ENCODE results near the gene SMOC2. TPM values are rescaled to one million over a fixed set of nuclear protein-coding genes. Genes with fewer than 3 reads are reported as not detected.

The SMOC2 gene
- total RNA-seq, 2 donors from 2014 or later = 17.8 to 167 TPM

DNA sequence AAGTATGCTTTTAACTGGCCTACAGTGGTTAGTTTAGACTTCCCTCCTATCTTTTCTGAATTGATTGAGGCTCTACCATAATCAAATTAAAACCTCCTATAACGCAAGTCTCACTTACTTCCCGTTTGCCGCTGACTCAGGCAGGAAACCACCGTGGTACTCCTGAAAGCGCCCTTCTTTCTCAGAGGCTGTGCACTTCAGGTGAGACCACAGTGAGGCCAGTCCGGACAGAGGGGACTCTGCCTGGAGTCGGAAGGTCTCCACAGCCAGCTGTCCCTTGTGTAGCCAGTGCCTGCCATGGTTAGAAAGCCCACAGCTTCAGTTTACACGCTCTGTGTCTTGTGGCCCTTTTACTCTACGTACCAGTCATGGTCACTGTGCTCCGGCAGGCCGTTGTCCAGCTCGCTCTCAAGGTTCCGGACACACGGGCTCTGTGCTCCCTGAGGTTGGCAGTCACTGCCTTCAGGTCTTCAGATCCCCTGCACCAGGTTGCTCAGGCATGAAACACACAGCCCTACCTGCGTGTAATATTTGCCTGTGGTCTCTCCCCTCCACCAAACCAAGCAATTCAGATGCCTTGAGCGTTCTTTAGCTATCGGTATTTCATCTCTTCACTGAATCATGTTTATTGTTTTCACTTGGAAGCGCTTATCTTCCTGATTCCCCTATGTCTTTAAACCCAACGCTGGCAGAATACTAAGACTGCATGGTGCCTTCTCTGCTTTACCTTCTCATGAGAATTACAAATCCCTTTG lies 178.8 kb downstream of the SMOC2 start:
- intact Hi-C loops (cut with DNase I) = loop anchor here (5.0 kb wide), 1 partner anchor 263 kb away; no protein-coding TSS in a partner anchor
- 50% methylated on average over 19 of the region's 19 CpGs for WGBS
- Histone ChIP-seq H3K27ac (no peak overlapping the region), H3K4me3 (no peak overlapping the region), H3K36me3 (no peaks in the 10 kb centered on the region), H3K4me1 (replicated peaks) (no peaks in the 10 kb centered on the region), H3K9me3 (no peaks in the 10 kb centered on the region), H3K27me3 (replicated peaks; ENCODE audit: insufficient read depth) (no peaks in the 10 kb centered on the region)
- TF ChIP-seq POLR2AphosphoS5 (IDR thresholded peaks at IDR 0.05) (no peak), POLR2A (IDR thresholded peaks at IDR 0.05) (no peak)
- TF ChIP-seq, protein P1, sequence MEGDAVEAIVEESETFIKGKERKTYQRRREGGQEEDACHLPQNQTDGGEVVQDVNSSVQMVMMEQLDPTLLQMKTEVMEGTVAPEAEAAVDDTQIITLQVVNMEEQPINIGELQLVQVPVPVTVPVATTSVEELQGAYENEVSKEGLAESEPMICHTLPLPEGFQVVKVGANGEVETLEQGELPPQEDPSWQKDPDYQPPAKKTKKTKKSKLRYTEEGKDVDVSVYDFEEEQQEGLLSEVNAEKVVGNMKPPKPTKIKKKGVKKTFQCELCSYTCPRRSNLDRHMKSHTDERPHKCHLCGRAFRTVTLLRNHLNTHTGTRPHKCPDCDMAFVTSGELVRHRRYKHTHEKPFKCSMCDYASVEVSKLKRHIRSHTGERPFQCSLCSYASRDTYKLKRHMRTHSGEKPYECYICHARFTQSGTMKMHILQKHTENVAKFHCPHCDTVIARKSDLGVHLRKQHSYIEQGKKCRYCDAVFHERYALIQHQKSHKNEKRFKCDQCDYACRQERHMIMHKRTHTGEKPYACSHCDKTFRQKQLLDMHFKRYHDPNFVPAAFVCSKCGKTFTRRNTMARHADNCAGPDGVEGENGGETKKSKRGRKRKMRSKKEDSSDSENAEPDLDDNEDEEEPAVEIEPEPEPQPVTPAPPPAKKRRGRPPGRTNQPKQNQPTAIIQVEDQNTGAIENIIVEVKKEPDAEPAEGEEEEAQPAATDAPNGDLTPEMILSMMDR (IDR thresholded peaks at IDR 0.05) = no peak
- no peak for DNase-seq (ENCODE audit: low spot score)

DNA sequence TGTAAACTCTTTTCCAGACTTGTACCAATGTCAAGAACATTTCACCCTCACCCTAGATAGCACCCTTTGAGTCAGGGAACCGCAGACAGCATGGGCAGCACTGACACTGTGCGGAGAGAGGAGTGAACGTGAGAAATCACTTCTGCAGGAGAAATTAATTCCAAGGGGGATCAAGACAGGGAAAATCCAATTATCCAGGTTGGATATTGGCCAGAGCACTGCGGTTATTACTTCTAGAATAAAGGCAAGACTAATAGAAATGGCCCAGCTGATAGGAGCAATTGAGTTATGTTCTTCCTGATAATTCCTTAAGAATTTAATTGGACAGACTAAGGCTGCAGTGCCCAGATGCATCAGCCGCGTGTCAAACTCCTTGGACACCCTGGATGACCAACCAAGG lies 179.6 kb downstream of the SMOC2 start:
- Histone ChIP-seq H3K4me1 (replicated peaks) (no peaks in the 10 kb centered on the region), H3K4me3 (no peak overlapping the region), H3K36me3 (no peaks in the 10 kb centered on the region), H3K27me3 (replicated peaks; ENCODE audit: insufficient read depth) (no peaks in the 10 kb centered on the region), H3K9me3 (no peaks in the 10 kb centered on the region), H3K27ac (no peak overlapping the region)
- intact Hi-C loops (cut with DNase I) = no loop called here
- TF ChIP-seq, protein P1 (IDR thresholded peaks at IDR 0.05) = no peak
- TF ChIP-seq POLR2A (IDR thresholded peaks at IDR 0.05) = no peak
- no peak for TF ChIP-seq POLR2AphosphoS5 (IDR thresholded peaks at IDR 0.05)
- DNase-seq (ENCODE audit: low spot score) = no peak
- 80% methylated on average over 6 of the region's 6 CpGs for WGBS

DNA sequence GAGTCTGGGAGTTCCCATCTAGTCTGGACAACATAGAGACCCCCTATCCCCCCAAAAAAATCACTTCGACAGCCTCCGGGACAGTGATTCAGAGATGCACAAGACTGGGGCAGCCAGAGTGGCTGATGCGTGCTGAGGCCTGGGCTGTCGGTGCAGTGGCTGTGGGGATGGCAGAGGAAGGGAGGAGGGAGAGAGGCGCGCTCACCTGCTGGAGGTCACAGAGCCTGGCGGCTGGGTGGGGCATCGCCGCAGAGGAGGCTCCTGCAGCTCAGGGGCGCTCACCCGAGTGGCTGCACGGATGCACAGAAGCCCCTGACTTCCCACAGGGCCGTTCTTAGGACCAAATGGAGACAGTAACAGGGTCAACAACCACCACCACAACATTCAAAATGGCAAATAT lies 182.8 kb downstream of the SMOC2 start:
- WGBS = 85% methylated on average over 13 of the region's 13 CpGs
- Histone ChIP-seq H3K4me3 (no peak overlapping the region), H3K9me3 (no peaks in the 10 kb centered on the region), H3K4me1 (replicated peaks) (no peaks in the 10 kb centered on the region), H3K36me3 (no peaks in the 10 kb centered on the region), H3K27ac (no peak overlapping the region), H3K27me3 (replicated peaks; ENCODE audit: insufficient read depth) (no peaks in the 10 kb centered on the region)
- intact Hi-C loops (cut with DNase I) = no loop called here
- DNase-seq (ENCODE audit: low spot score) = no peak
- TF ChIP-seq POLR2A (IDR thresholded peaks at IDR 0.05) (no peak), POLR2AphosphoS5 (IDR thresholded peaks at IDR 0.05) (no peak)
- TF ChIP-seq, protein P1 (IDR thresholded peaks at IDR 0.05) = no peak

DNA sequence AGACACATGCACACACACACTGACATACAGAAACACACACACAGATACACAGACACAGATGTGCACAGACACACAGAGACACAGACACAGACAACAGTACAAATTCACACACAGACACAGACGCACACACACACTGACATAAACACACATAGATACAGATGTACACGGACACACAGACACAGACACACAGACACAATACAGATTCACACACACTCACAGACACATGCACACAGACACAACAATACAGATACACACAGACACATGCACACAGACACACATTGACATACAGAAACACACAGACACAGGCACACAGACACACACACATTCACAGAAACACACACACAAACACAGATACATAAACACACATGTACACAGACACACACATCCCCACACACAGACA lies 183.6 kb downstream of the SMOC2 start:
- Histone ChIP-seq H3K27ac (no peak overlapping the region), H3K9me3 (no peaks in the 10 kb centered on the region), H3K4me1 (replicated peaks) (no peaks in the 10 kb centered on the region), H3K36me3 (no peaks in the 10 kb centered on the region), H3K27me3 (replicated peaks; ENCODE audit: insufficient read depth) (no peaks in the 10 kb centered on the region), H3K4me3 (no peak overlapping the region)
- WGBS = 92% methylated on average over 2 of the region's 2 CpGs
- intact Hi-C loops (cut with DNase I) = no loop called here
- TF ChIP-seq, protein P1 (IDR thresholded peaks at IDR 0.05) = no peak
- no peak for TF ChIP-seq POLR2AphosphoS5 (IDR thresholded peaks at IDR 0.05)
- no peak for TF ChIP-seq POLR2A (IDR thresholded peaks at IDR 0.05)
- DNase-seq (ENCODE audit: low spot score) = no peak

DNA sequence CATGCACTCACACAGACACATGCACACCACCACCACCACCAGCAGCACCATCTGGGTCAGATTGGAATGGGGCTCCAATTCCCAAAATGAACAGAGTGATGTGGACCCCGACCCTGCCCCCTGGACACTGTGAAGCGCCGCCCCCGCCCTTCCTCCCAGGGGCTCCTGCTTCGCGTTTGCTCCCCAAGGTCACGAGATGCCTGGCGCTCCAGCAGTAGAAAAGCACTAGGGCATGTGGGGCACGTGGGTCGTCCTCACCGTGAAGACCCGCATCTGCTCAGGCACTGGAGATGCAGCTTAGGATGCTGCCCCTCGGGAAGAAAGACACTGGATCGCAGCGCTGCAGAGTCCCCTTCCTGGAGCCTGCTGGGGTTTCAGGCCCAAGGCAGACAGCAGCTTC lies 184.0 kb downstream of the SMOC2 start:
- intact Hi-C loops (cut with DNase I) = no loop called here
- Histone ChIP-seq H3K36me3 (no peaks in the 10 kb centered on the region), H3K27ac (no peak overlapping the region), H3K4me3 (no peak overlapping the region), H3K27me3 (replicated peaks; ENCODE audit: insufficient read depth) (no peaks in the 10 kb centered on the region), H3K9me3 (no peaks in the 10 kb centered on the region), H3K4me1 (replicated peaks) (no peaks in the 10 kb centered on the region)
- DNase-seq (ENCODE audit: low spot score) = no peak
- TF ChIP-seq POLR2AphosphoS5 (IDR thresholded peaks at IDR 0.05) = no peak
- TF ChIP-seq, protein P1 (IDR thresholded peaks at IDR 0.05) = no peak
- no peak for TF ChIP-seq POLR2A (IDR thresholded peaks at IDR 0.05)
- 95% methylated on average over 15 of the region's 15 CpGs for WGBS

Data from prostate gland (tissue), 2 donors.